ENCODE measurements around the gene CALCOCO1.
"Not testable (repeated sequence)": the region's sequence is repeated elsewhere in the genome, so short reads cannot be mapped to it uniquely, and the experiment has no call there.

The CALCOCO1 gene

GRCh38 chr12:53719649-53720048, 7.6 kb downstream of the CALCOCO1 start:
- Histone ChIP-seq H3K27me3 (replicated peaks; ENCODE audit: insufficient read depth, low read length) (no peaks in the 10 kb centered on the region), H2AFZ (ENCODE audit: low read length) (no peak overlapping the region), H3K79me2 (ENCODE audit: low read length) (no peaks in the 10 kb centered on the region), H3K4me3 (ENCODE audit: low read length) (no peak overlapping the region), H3K4me2 (ENCODE audit: low read depth, low read length) (no peak overlapping the region), H3K27ac (ENCODE audit: low read length) (no peak overlapping the region), H3F3A (ENCODE audit: insufficient read depth, low read length) (peaks cover 13% of the 10 kb centered on the region), H3K9me2 (replicated peaks; ENCODE audit: insufficient read depth, low read length) (no peaks in the 10 kb centered on the region), H3K9ac (ENCODE audit: low read length) (no peak overlapping the region), H3K36me3 (replicated peaks; ENCODE audit: insufficient read depth, low read length) (no peaks in the 10 kb centered on the region), H4K20me1 (ENCODE audit: insufficient read depth, low read length) (no peaks in the 10 kb centered on the region), H3K9me3 (replicated peaks; ENCODE audit: insufficient read depth, low read length) (no peaks in the 10 kb centered on the region), H3K4me1 (ENCODE audit: low read length) (peaks cover 20% of the 10 kb centered on the region)
- TF ChIP-seq EZH2phosphoT487 (IDR thresholded peaks at IDR 0.05; ENCODE audit: low read length) (no peak), EZH2 (optimal IDR thresholded peaks at IDR 0.05; ENCODE audit: low read depth, low read length) (no peak), CTCF (IDR thresholded peaks at IDR 0.05; ENCODE audit: low read length) (no peak)
- no peak for DNase-seq

GRCh38 chr12:53718567-53718966, 8.7 kb downstream of the CALCOCO1 start:
- H3K9ac ChIP-seq (ENCODE audit: low read length); H3K4me3 ChIP-seq (ENCODE audit: low read length); H3K79me2 ChIP-seq (ENCODE audit: low read length); H4K20me1 ChIP-seq (ENCODE audit: insufficient read depth, low read length); H2AFZ ChIP-seq (ENCODE audit: low read length); H3K27ac ChIP-seq (ENCODE audit: low read length); H3K9me2 ChIP-seq (replicated peaks; ENCODE audit: insufficient read depth, low read length); H3K36me3 ChIP-seq (replicated peaks; ENCODE audit: insufficient read depth, low read length); H3K9me3 ChIP-seq (replicated peaks; ENCODE audit: insufficient read depth, low read length); H3K4me2 ChIP-seq (ENCODE audit: low read depth, low read length); DNase-seq; H3K27me3 ChIP-seq (replicated peaks; ENCODE audit: insufficient read depth, low read length): not testable (repeated sequence)
- Histone ChIP-seq H3F3A (ENCODE audit: insufficient read depth, low read length) (peaks cover 13% of the 10 kb centered on the region), H3K4me1 (ENCODE audit: low read length) (peaks cover 17% of the 10 kb centered on the region)

GRCh38 chr12:53717319-53717718, 9.9 kb downstream of the CALCOCO1 start:
- Histone ChIP-seq H3K36me3 (replicated peaks; ENCODE audit: insufficient read depth, low read length) (no peaks in the 10 kb centered on the region), H3K4me3 (ENCODE audit: low read length) (no peak overlapping the region), H2AFZ (ENCODE audit: low read length) (no peak overlapping the region), H3F3A (ENCODE audit: insufficient read depth, low read length) (peaks cover 4% of the 10 kb centered on the region), H3K27ac (ENCODE audit: low read length) (no peak overlapping the region), H3K9ac (ENCODE audit: low read length) (no peak overlapping the region), H3K27me3 (replicated peaks; ENCODE audit: insufficient read depth, low read length) (no peaks in the 10 kb centered on the region), H3K79me2 (ENCODE audit: low read length) (no peaks in the 10 kb centered on the region), H3K4me1 (ENCODE audit: low read length) (peaks cover 7% of the 10 kb centered on the region), H3K9me3 (replicated peaks; ENCODE audit: insufficient read depth, low read length) (no peaks in the 10 kb centered on the region), H4K20me1 (ENCODE audit: insufficient read depth, low read length) (no peaks in the 10 kb centered on the region), H3K4me2 (ENCODE audit: low read depth, low read length) (no peak overlapping the region), H3K9me2 (replicated peaks; ENCODE audit: insufficient read depth, low read length) (no peaks in the 10 kb centered on the region)
- no peak for DNase-seq
- TF ChIP-seq EZH2 (optimal IDR thresholded peaks at IDR 0.05; ENCODE audit: low read depth, low read length) (no peak), CTCF (IDR thresholded peaks at IDR 0.05; ENCODE audit: low read length) (no peak), EZH2phosphoT487 (IDR thresholded peaks at IDR 0.05; ENCODE audit: low read length) (no peak)

GRCh38 chr12:53714004-53714403, 13.2 kb downstream of the CALCOCO1 start:
- H3K27me3 ChIP-seq (replicated peaks; ENCODE audit: insufficient read depth, low read length) = no peaks in the 10 kb centered on the region
- no peak overlapping the region for H3K9ac ChIP-seq (ENCODE audit: low read length)
- no peak overlapping the region for H3K4me3 ChIP-seq (ENCODE audit: low read length)
- H2AFZ ChIP-seq (ENCODE audit: low read length) = no peak overlapping the region
- H3K4me1 ChIP-seq (ENCODE audit: low read length) = no peaks in the 10 kb centered on the region
- TF ChIP-seq EZH2 (optimal IDR thresholded peaks at IDR 0.05; ENCODE audit: low read depth, low read length) = no peak
- no peak for TF ChIP-seq CTCF (IDR thresholded peaks at IDR 0.05; ENCODE audit: low read length)
- no peak for TF ChIP-seq EZH2phosphoT487 (IDR thresholded peaks at IDR 0.05; ENCODE audit: low read length)
- no peaks in the 10 kb centered on the region for H4K20me1 ChIP-seq (ENCODE audit: insufficient read depth, low read length)
- no peak overlapping the region for H3K4me2 ChIP-seq (ENCODE audit: low read depth, low read length)
- no peak for DNase-seq
- no peaks in the 10 kb centered on the region for H3K9me3 ChIP-seq (replicated peaks; ENCODE audit: insufficient read depth, low read length)
- no peaks in the 10 kb centered on the region for H3F3A ChIP-seq (ENCODE audit: insufficient read depth, low read length)
- H3K9me2 ChIP-seq (replicated peaks; ENCODE audit: insufficient read depth, low read length) = no peaks in the 10 kb centered on the region
- no peaks in the 10 kb centered on the region for H3K36me3 ChIP-seq (replicated peaks; ENCODE audit: insufficient read depth, low read length)
- H3K27ac ChIP-seq (ENCODE audit: low read length) = no peak overlapping the region
- H3K79me2 ChIP-seq (ENCODE audit: low read length) = no peaks in the 10 kb centered on the region

Measured in MM.1S (cell line).